Kidney (tissue), 14 donors: ENCODE data around the gene TCERG1L. TPM values are rescaled to one million over a fixed set of nuclear protein-coding genes. Genes with fewer than 3 reads are reported as not detected.

Source experiments
- DNase-seq, 5 donors: peaks; one replicate each; pipeline ENCODE4 v3.0.0-alpha.2; 2013 to 2020
- FAIRE-seq: peaks from 2 replicates; lab custom pipeline; 2012; peaks lifted over from hg19 to GRCh38; lab: Jason Lieb, UNC
- H3K27ac ChIP-seq, 2 donors: one replicate each; pipeline ENCODE4 v1.7.0; 2013; ENCODE audit warnings: low read depth in 2 of 2, low read length in 2 of 2, inconsistent platforms in 1 of 2
- H3K27me3 ChIP-seq: one replicate; pipeline ENCODE4 v1.7.1; 2013; ENCODE audit warnings: low read length, inconsistent platforms; ENCODE audit not compliant: control insufficient read depth, insufficient read depth
- H3K36me3 ChIP-seq, 3 donors: one replicate each; pipeline versions ENCODE4 v1.7.0 to v1.7.1; 2013; ENCODE audit warnings: low read length in 3 of 3, control low read depth in 1 of 3, inconsistent platforms in 1 of 3; ENCODE audit not compliant: insufficient read depth in 3 of 3, control insufficient read depth in 2 of 3
- H3K4me1 ChIP-seq, 3 donors: one replicate each; pipeline versions ENCODE4 v1.7.0 to v1.7.1; 2013; ENCODE audit warnings: low read length in 3 of 3, inconsistent platforms in 1 of 3, low read depth in 1 of 3; ENCODE audit not compliant: control insufficient read depth in 2 of 3, insufficient read depth in 2 of 3
- H3K4me3 ChIP-seq, 3 donors: one replicate each; pipeline versions ENCODE4 v1.7.0 to v1.8.1; 2013; ENCODE audit warnings: low read length in 3 of 3, control low read depth in 1 of 3, inconsistent platforms in 1 of 3
- H3K9ac ChIP-seq, 3 donors: one replicate each; pipeline versions ENCODE4 v1.7.0 to v1.7.1; 2013; ENCODE audit warnings: low read length in 3 of 3, control low read depth in 1 of 3, inconsistent platforms in 1 of 3
- H3K9me3 ChIP-seq, 3 donors: one replicate each; pipeline versions ENCODE4 v1.7.0 to v1.7.1; 2013; ENCODE audit warnings: low read length in 3 of 3, control low read depth in 1 of 3, inconsistent platforms in 1 of 3; ENCODE audit not compliant: control insufficient read depth in 2 of 3, insufficient read depth in 1 of 3
- CTCF ChIP-seq: IDR thresholded peaks from 3 replicates; pipeline ENCODE4 v1.5.1; 2012; ENCODE audit warnings: mild to moderate bottlenecking, moderate library complexity, borderline replicate concordance; ENCODE audit not compliant: insufficient read depth; ENCODE audit errors: extremely low read depth
- intact Hi-C: fragments of 100-400 bp; cut with DNase I; formaldehyde crosslinking; loops from one replicate; pipeline ENCODE4 v1.11.1; 2022
- polyA plus RNA-seq: library from polyadenylated mRNA; stranded (reverse); fragments of 350-450 nt; fragmentation: Illumina TruSeq; extraction: RNeasy Lipid Tissue Mini Kit (QIAGEN cat#74804); gene quantifications from one replicate; pipeline ENCODE4 v1.2.3, GENCODE V29; 2014; ENCODE audit warnings: low read depth, low replicate concordance; ENCODE audit not compliant: insufficient read depth
- total RNA-seq: library from RNA; stranded (reverse); fragmentation: NEBNext Ultra II Directional; extraction: Animal tissue kit (Norgen Biotek cat#: 25700); gene quantifications from one replicate; pipeline ENCODE4 v1.2.1, GENCODE V29; 2021
- donor health status: control.
- donor health status: control.
- donor health status: control.
- donor health status: control.
- donor health status: control.
- donor health status: DM: yes; HTN: yes; CAD: no.
- donor health status: Normal renal cell carcinoma (clear cell type).

TCERG1L gene
- total and polyA plus RNA-seq, 2 donors from 2014 or later, result not detected

GRCh38 chr10:131068760-131069159, 242.8 kb downstream of the TCERG1L start:
- Histone ChIP-seq H3K9ac (no peak overlapping the region), H3K9me3 (peaks cover 0 to 4% (median 0%) of the 10 kb centered on the region in 3 donors)
- intact Hi-C loops, result no loop called here

DNA sequence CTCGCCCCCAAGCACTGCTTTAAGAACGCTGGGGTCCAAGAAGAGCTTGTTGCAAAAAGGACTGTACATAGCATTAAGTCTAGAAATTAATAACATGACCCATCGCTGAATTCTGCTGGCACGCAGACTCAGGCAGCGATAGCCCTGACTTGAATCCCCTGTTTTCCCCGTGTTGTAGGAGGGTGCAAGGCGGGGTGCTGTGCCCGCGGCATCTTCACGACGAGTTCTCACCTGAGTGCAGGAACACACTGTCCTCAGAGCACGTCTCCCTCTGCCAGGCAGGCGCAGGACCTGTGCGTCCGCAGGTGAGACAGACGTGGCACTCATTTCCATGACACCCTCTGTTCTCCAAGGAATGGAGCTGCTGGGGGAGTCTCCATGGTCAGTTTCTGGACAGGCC, 243.2 kb downstream of the TCERG1L start:
- no peak overlapping the region for H3K9ac ChIP-seq
- no peaks in the 10 kb centered on the region for H3K27me3 ChIP-seq
- FAIRE-seq (no peak), DNase-seq (no peak)
- H3K9me3 ChIP-seq, result peaks cover 0 to 4% (median 0%) of the 10 kb centered on the region in 3 donors
- no peak overlapping the region for H3K27ac ChIP-seq
- no peak overlapping the region for H3K4me3 ChIP-seq
- intact Hi-C loops, result no loop called here
- H3K36me3 ChIP-seq, result peaks cover 0 to 2% (median 0%) of the 10 kb centered on the region in 3 donors
- no peak for TF ChIP-seq CTCF
- H3K4me1 ChIP-seq, result no peaks in the 10 kb centered on the region

More at GRCh38 chr10:131068760-131069159, 242.8 kb downstream of the TCERG1L start:
- Histone ChIP-seq H3K36me3 (peaks cover 0 to 2% (median 0%) of the 10 kb centered on the region in 3 donors), H3K27me3 (no peaks in the 10 kb centered on the region), H3K4me3 (no peak overlapping the region), H3K27ac (no peak overlapping the region), H3K4me1 (no peaks in the 10 kb centered on the region)
- no peak for FAIRE-seq
- TF ChIP-seq CTCF, result no peak
- DNase-seq, result peak in 1 of 5 donors; percentile 38

- peaks cover 0 to 3% (median 0%) of the 10 kb centered on the region in 3 donors for H3K9me3 ChIP-seq
- H3K27me3 ChIP-seq, result no peaks in the 10 kb centered on the region
- no peak overlapping the region for H3K9ac ChIP-seq
- H3K27ac ChIP-seq, result no peak overlapping the region
- intact Hi-C loops, result no loop called here
- FAIRE-seq (no peak), DNase-seq (no peak)
- H3K36me3 ChIP-seq, result peaks cover 0 to 2% (median 0%) of the 10 kb centered on the region in 3 donors
- no peak for TF ChIP-seq CTCF
- H3K4me3 ChIP-seq, result no peak overlapping the region
- no peaks in the 10 kb centered on the region for H3K4me1 ChIP-seq
These were observed 243.8 kb downstream of the TCERG1L start for GRCh38 chr10:131067690-131068089.
